Measurements from ENCODE around the gene EPHA3. TPM values are rescaled to one million over a fixed set of nuclear protein-coding genes. Genes with fewer than 3 reads are reported as not detected.

EPHA3 gene
- total and polyA plus RNA-seq, 2 of the 4 experiments (the other 2 are of a cell fraction) = 0.10 to 0.18 TPM

GRCh38 chr3:89116476-89116875 is 9.1 kb downstream of the EPHA3 start:
- Histone ChIP-seq H3K79me1 (ENCODE audit: low read depth in 1 of 2, low read length in 2 of 2) (no peaks in the 10 kb centered on the region), H4K91ac (ENCODE audit: insufficient read depth, low read depth, low read length) (no peak overlapping the region), H2AK9ac (replicated peaks; ENCODE audit: low read depth, low read length, poor library complexity) (no peak overlapping the region), H3K27ac (ENCODE audit: insufficient read depth, low read length) (no peak overlapping the region), H3K4me3 (ENCODE audit: insufficient read depth, low read depth, low read length) (no peak overlapping the region), H3K36me3 (ENCODE audit: control insufficient read depth, insufficient read depth, low read length) (no peaks in the 10 kb centered on the region), H3K27me3 (ENCODE audit: control insufficient read depth, insufficient read depth, low read length) (no peaks in the 10 kb centered on the region), H4K5ac (ENCODE audit: low read depth, low read length) (no peak overlapping the region), H2AFZ (replicated peaks; ENCODE audit: low read length, poor library complexity) (no peak overlapping the region), H3K4me2 (ENCODE audit: low read depth, low read length) (no peak overlapping the region), H3K9ac (ENCODE audit: low read depth, low read length) (no peak overlapping the region), H4K20me1 (ENCODE audit: insufficient read depth, low read length) (no peaks in the 10 kb centered on the region), H2AK5ac (ENCODE audit: low read depth, low read length) (no peak overlapping the region), H3K56ac (ENCODE audit: extremely low read depth, insufficient read depth, low read length) (no peak overlapping the region), H3K9me3 (ENCODE audit: control insufficient read depth, insufficient read depth, low read length) (no peaks in the 10 kb centered on the region), H3K23ac (ENCODE audit: low read depth, low read length) (no peak overlapping the region), H4K8ac (ENCODE audit: low read depth in 2 of 2, low read length in 2 of 2) (no peak overlapping the region), H3K9me1 (ENCODE audit: insufficient read depth, low read length) (no peaks in the 10 kb centered on the region; the same call in 1 of the 2 replicates), H2BK20ac (ENCODE audit: low read depth, low read length) (no peak overlapping the region), H2BK15ac (ENCODE audit: low read depth, low read length) (no peak overlapping the region), H2BK5ac (ENCODE audit: low read depth, low read length, poor library complexity, severe bottlenecking) (no peak overlapping the region), H3K4me1 (ENCODE audit: control insufficient read depth, insufficient read depth, low read length) (no peaks in the 10 kb centered on the region), H2BK120ac (ENCODE audit: low read depth, low read length) (no peak overlapping the region), H3K18ac (ENCODE audit: low read depth, low read length) (no peak overlapping the region), H3K4ac (ENCODE audit: low read depth, low read length) (no peak overlapping the region), H3K14ac (replicated peaks; ENCODE audit: low read depth, low read length) (no peak overlapping the region)
- CTCF ChIA-PET = interaction anchor here (0.6 kb wide), 1 partner anchor 949 kb away, joined by 4 read pairs; no protein-coding TSS in a partner anchor
- in situ Hi-C loops (cut with MboI; ENCODE audit: low sequenced_read_pairs) = no loop called here
- no peak for ATAC-seq (ENCODE audit: low read depth)
- TF ChIP-seq SMC3 (IDR thresholded peaks at IDR 0.05; ENCODE audit: low read depth, low read length) (no peak), NFE2L2 (IDR thresholded peaks at IDR 0.05; ENCODE audit: low read depth, low read length) (no peak), FOS (IDR thresholded peaks at IDR 0.05; ENCODE audit: low read depth, low read length) (no peak)
- POLR2A ChIA-PET (ENCODE audit: unreplicated experiment) = no interaction called here
- no peak for DNase-seq
- dilution Hi-C loops (cut with HindIII; ENCODE audit: low sequenced_read_pairs, unreplicated experiment) = no loop called here
- no TSS peak for BruUV-seq (replicated peaks)
- intact Hi-C loops (cut with micrococcal nuclease) = loop anchor here (5.0 to 10.0 kb wide), 2 partner anchors 736 to 1068 kb away; no protein-coding TSS in a partner anchor
